Neural cell (in vitro differentiated cells): Measurements from ENCODE around the gene AICDA. TPM values are rescaled to one million over a fixed set of nuclear protein-coding genes. Genes with fewer than 3 reads are reported as not detected.

ENCODE experiments used
- H2AFZ ChIP-seq: fragments of 200-600, 300-800 bp; sonication (generic), shearing (Covaris generic); 2 replicates; pipeline ENCODE4 v1.6.0; 2014; ENCODE audit warnings: low read depth, mild to moderate bottlenecking, antibody characterized with exemption, low read length, moderate library complexity
- H3F3A ChIP-seq: fragments of 200-600 bp; shearing (Covaris generic); 2 replicates; pipeline ENCODE4 v1.6.1; 2016; ENCODE audit warnings: mild to moderate bottlenecking, moderate library complexity, mixed read lengths, antibody characterized with exemption, low read length; ENCODE audit not compliant: insufficient read depth, poor library complexity, severe bottlenecking
- H3K27ac ChIP-seq: fragments of 200-600, 300-800 bp; sonication (generic), shearing (Covaris generic); 2 replicates; pipeline ENCODE4 v1.5.1; 2014; ENCODE audit warnings: mild to moderate bottlenecking, low read length, moderate library complexity
- H3K27me3 ChIP-seq: fragments of 300-800, 200-600 bp; sonication (generic), shearing (Covaris generic); 2 replicates; pipeline ENCODE4 v1.6.0; 2014; ENCODE audit warnings: mild to moderate bottlenecking, low read depth, low read length, moderate library complexity; ENCODE audit not compliant: insufficient read depth
- H3K36me3 ChIP-seq: fragments of 300-800, 200-600 bp; sonication (generic), shearing (Covaris generic); 2 replicates; pipeline ENCODE4 v1.5.1; 2014; ENCODE audit warnings: mild to moderate bottlenecking, antibody characterized with exemption, low read length, moderate library complexity; ENCODE audit not compliant: insufficient read depth
- H3K4me2 ChIP-seq: fragments of 300-800, 200-600 bp; sonication (generic), shearing (Covaris generic); 2 replicates; pipeline ENCODE4 v1.6.0; 2014; ENCODE audit warnings: mild to moderate bottlenecking, low read length
- H3K4me3 ChIP-seq: fragments of 300-800, 200-600 bp; sonication (generic), shearing (Covaris generic); 2 replicates; pipeline ENCODE4 v1.5.1; 2014; ENCODE audit warnings: mild to moderate bottlenecking, low read length, moderate library complexity
- H3K79me2 ChIP-seq: fragments of 200-600 bp; shearing (Covaris generic); replicated peaks from 2 replicates; pipeline ENCODE4 v1.6.0; 2014; ENCODE audit warnings: mild to moderate bottlenecking, low read length, moderate library complexity; ENCODE audit not compliant: insufficient read depth
- H3K9ac ChIP-seq: fragments of 300-800, 200-600 bp; sonication (generic), shearing (Covaris generic); 2 replicates; pipeline ENCODE4 v1.6.1; 2016; ENCODE audit warnings: mild to moderate bottlenecking, low read length, mixed read lengths
- H3K9me2 ChIP-seq: fragments of 200-600 bp; shearing (Covaris generic); 2 replicates; pipeline ENCODE4 v1.6.1; 2016; ENCODE audit warnings: mild to moderate bottlenecking, low read length, mixed read lengths; ENCODE audit not compliant: insufficient read depth
- H3K9me3 ChIP-seq: fragments of 200-600, 300-800 bp; sonication (generic), shearing (Covaris generic); 2 replicates; pipeline ENCODE4 v1.6.1; 2016; ENCODE audit warnings: mild to moderate bottlenecking, mixed run types, low read length, moderate library complexity, mixed read lengths
- H4K20me1 ChIP-seq: fragments of 200-600 bp; shearing (Covaris generic); 2 replicates; pipeline ENCODE4 v1.6.1; 2016; ENCODE audit warnings: mild to moderate bottlenecking, mixed run types; ENCODE audit not compliant: insufficient read depth
- CTCF ChIP-seq: fragments of 450-650 bp; IDR thresholded peaks from 2 replicates; pipeline ENCODE4 v1.5.1; 2014; ENCODE audit warnings: antibody characterized with exemption, mild to moderate bottlenecking, moderate library complexity; ENCODE audit not compliant: poor library complexity, severe bottlenecking
- EP300 ChIP-seq: fragments of 450-650 bp; conservative IDR thresholded peaks from 2 replicates; pipeline ENCODE4 v1.6.1; 2014; ENCODE audit warnings: antibody characterized with exemption, mild to moderate bottlenecking, moderate library complexity; ENCODE audit not compliant: poor library complexity, severe bottlenecking
- EZH2 ChIP-seq: fragments of 200-600, 300-800 bp; shearing (Covaris generic), sonication (generic); IDR thresholded peaks from 2 replicates; pipeline ENCODE4 v1.6.1; 2014; ENCODE audit warnings: antibody characterized with exemption, low read length, borderline replicate concordance, mild to moderate bottlenecking; ENCODE audit not compliant: insufficient read depth, poor library complexity, severe bottlenecking
- MXI1 ChIP-seq: fragments of 450-650 bp; conservative IDR thresholded peaks from 2 replicates; pipeline ENCODE4 v1.6.1; 2014; ENCODE audit warnings: antibody characterized with exemption, mild to moderate bottlenecking; ENCODE audit not compliant: poor library complexity, severe bottlenecking
- POLR2AphosphoS5 ChIP-seq: IDR thresholded peaks from 2 replicates; pipeline ENCODE4 v1.6.1; 2012
- RAD21 ChIP-seq: fragments of 450-650 bp; conservative IDR thresholded peaks from 2 replicates; pipeline ENCODE4 v1.6.1; 2014; ENCODE audit warnings: antibody characterized with exemption, mild to moderate bottlenecking, moderate library complexity
- REST ChIP-seq: IDR thresholded peaks from 2 replicates; pipeline ENCODE4 v1.6.1; 2012; ENCODE audit warnings: borderline replicate concordance
- SMC3 ChIP-seq: fragments of 450-650 bp; conservative IDR thresholded peaks from 2 replicates; pipeline ENCODE4 v1.6.1; 2014; ENCODE audit warnings: antibody characterized with exemption, mild to moderate bottlenecking, moderate library complexity; ENCODE audit not compliant: poor library complexity
- TAF1 ChIP-seq: IDR thresholded peaks from 2 replicates; pipeline ENCODE4 v1.6.1; 2012; ENCODE audit warnings: low read depth
- polyA plus RNA-seq: library from polyadenylated mRNA; depleted of rRNA; stranded (reverse); fragments of >200 nt; gene quantifications from 2 replicates; pipeline ENCODE4 v1.2.3, GENCODE V29; 2014

Gene AICDA
- polyA plus RNA-seq, 1 donor from 2014 or later, result not detected

GRCh38 chr12:8603856-8604255, 8.8 kb downstream of the AICDA start:
- no peak overlapping the region for H3K4me2 ChIP-seq
- H3K9me3 ChIP-seq, result no peaks in the 10 kb centered on the region
- no peaks in the 10 kb centered on the region for H3K27me3 ChIP-seq
- H3K27ac ChIP-seq, result no peak overlapping the region
- H3K36me3 ChIP-seq, result no peaks in the 10 kb centered on the region
- H3K4me3 ChIP-seq, result no peak overlapping the region
- H3F3A ChIP-seq, result no peaks in the 10 kb centered on the region
- no peak overlapping the region for H2AFZ ChIP-seq
- no peaks in the 10 kb centered on the region for H4K20me1 ChIP-seq
- H3K79me2 ChIP-seq, result no peaks in the 10 kb centered on the region
- TF ChIP-seq POLR2AphosphoS5, result no peak
- TF ChIP-seq TAF1, result no peak
- TF ChIP-seq SMC3, result no peak
- no peak for TF ChIP-seq REST
- TF ChIP-seq RAD21, result no peak
- TF ChIP-seq EP300, result no peak
- TF ChIP-seq MXI1, result no peak
- no peak for TF ChIP-seq CTCF
- TF ChIP-seq EZH2, result no peak
- no peaks in the 10 kb centered on the region for H3K9me2 ChIP-seq
- no peak overlapping the region for H3K9ac ChIP-seq

GRCh38 chr12:8603286-8603685, 9.4 kb downstream of the AICDA start:
- no peak overlapping the region for H3K9ac ChIP-seq
- H3K36me3 ChIP-seq, result no peaks in the 10 kb centered on the region
- H3K27me3 ChIP-seq, result no peaks in the 10 kb centered on the region
- no peak overlapping the region for H2AFZ ChIP-seq
- H3K79me2 ChIP-seq, result no peaks in the 10 kb centered on the region
- TF ChIP-seq CTCF (no peak), RAD21 (no peak), EP300 (no peak), MXI1 (no peak), EZH2 (no peak), SMC3 (no peak), TAF1 (no peak), POLR2AphosphoS5 (no peak), REST (no peak)
- H3F3A ChIP-seq, result no peaks in the 10 kb centered on the region
- no peak overlapping the region for H3K27ac ChIP-seq
- H3K9me3 ChIP-seq, result no peaks in the 10 kb centered on the region
- H3K9me2 ChIP-seq, result no peaks in the 10 kb centered on the region
- no peak overlapping the region for H3K4me3 ChIP-seq
- no peak overlapping the region for H3K4me2 ChIP-seq
- H4K20me1 ChIP-seq, result no peaks in the 10 kb centered on the region
